Measurements from ENCODE around the gene MTERF4. TPM values are rescaled to one million over a fixed set of nuclear protein-coding genes. Genes with fewer than 3 reads are reported as not detected.

Gene MTERF4
- total and polyA plus RNA-seq, 2 of the 13 experiments (the other 11 are each of a cell fraction or from before 2014, with no cell fraction given): 50.5 to 59.8 TPM

- TF ChIP-seq, protein P1, sequence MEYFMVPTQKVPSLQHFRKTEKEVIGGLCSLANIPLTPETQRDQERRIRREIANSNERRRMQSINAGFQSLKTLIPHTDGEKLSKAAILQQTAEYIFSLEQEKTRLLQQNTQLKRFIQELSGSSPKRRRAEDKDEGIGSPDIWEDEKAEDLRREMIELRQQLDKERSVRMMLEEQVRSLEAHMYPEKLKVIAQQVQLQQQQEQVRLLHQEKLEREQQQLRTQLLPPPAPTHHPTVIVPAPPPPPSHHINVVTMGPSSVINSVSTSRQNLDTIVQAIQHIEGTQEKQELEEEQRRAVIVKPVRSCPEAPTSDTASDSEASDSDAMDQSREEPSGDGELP (IDR thresholded peaks at IDR 0.05; ENCODE audit: borderline replicate concordance, low read depth): peak; percentile 17; the same call in 1 of the 2 replicates
- TF ChIP-seq PITX1 (CRISPR knock-in tag; IDR thresholded peaks at IDR 0.05): no peak; the same call in 1 of the 2 replicates
- TF ChIP-seq ZNF788 (CRISPR knock-in tag; IDR thresholded peaks at IDR 0.05; ENCODE audit: borderline replicate concordance): peak; percentile 14; the same call in 1 of the 2 replicates
- no peak for TF ChIP-seq CAMTA2 (CRISPR knock-in tag; IDR thresholded peaks at IDR 0.05; ENCODE audit: borderline replicate concordance)
- TF ChIP-seq NR2F2 (IDR thresholded peaks at IDR 0.05; ENCODE audit: borderline replicate concordance, low read depth): no peak
- TF ChIP-seq RBFOX2 (IDR thresholded peaks at IDR 0.05; ENCODE audit: low read depth, low read length): no peak
- TF ChIP-seq SP140L (CRISPR knock-in tag; IDR thresholded peaks at IDR 0.05; ENCODE audit: borderline replicate concordance): no peak
- TF ChIP-seq ZNF768 (CRISPR knock-in tag; IDR thresholded peaks at IDR 0.05): no peak
- TF ChIP-seq ZNF724P (CRISPR knock-in tag; IDR thresholded peaks at IDR 0.05; ENCODE audit: borderline replicate concordance): no peak
- TF ChIP-seq, protein P2, sequence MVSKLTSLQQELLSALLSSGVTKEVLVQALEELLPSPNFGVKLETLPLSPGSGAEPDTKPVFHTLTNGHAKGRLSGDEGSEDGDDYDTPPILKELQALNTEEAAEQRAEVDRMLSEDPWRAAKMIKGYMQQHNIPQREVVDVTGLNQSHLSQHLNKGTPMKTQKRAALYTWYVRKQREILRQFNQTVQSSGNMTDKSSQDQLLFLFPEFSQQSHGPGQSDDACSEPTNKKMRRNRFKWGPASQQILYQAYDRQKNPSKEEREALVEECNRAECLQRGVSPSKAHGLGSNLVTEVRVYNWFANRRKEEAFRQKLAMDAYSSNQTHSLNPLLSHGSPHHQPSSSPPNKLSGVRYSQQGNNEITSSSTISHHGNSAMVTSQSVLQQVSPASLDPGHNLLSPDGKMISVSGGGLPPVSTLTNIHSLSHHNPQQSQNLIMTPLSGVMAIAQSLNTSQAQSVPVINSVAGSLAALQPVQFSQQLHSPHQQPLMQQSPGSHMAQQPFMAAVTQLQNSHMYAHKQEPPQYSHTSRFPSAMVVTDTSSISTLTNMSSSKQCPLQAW (CRISPR knock-in tag; IDR thresholded peaks at IDR 0.05): peak; percentile 47; the same call in 1 of the 2 replicates
- no peak for TF ChIP-seq XBP1 (CRISPR knock-in tag; IDR thresholded peaks at IDR 0.05)
- TF ChIP-seq PHF5A (CRISPR knock-in tag; IDR thresholded peaks at IDR 0.05; ENCODE audit: low read depth, unreplicated experiment): no peak
- TF ChIP-seq ZNF556 (CRISPR knock-in tag; IDR thresholded peaks at IDR 0.05; ENCODE audit: borderline replicate concordance): no peak
- TF ChIP-seq ZNF224 (CRISPR knock-in tag; IDR thresholded peaks at IDR 0.05): 0 out of 2 replicates have a peak, but pooled peaks have one; percentile 47
- peak; percentile 15; the same call in 1 of the 2 replicates for TF ChIP-seq MXD3 (CRISPR knock-in tag; IDR thresholded peaks at IDR 0.05)
- no peak for TF ChIP-seq ZNF441 (CRISPR knock-in tag; IDR thresholded peaks at IDR 0.05; ENCODE audit: borderline replicate concordance)
- no peak; the same call in 1 of the 2 replicates for TF ChIP-seq ZNF776 (CRISPR knock-in tag; IDR thresholded peaks at IDR 0.05)
- TF ChIP-seq ZNF235 (CRISPR knock-in tag; IDR thresholded peaks at IDR 0.05; ENCODE audit: borderline replicate concordance): 0 out of 2 replicates have a peak, but pooled peaks have one; percentile 10
- TF ChIP-seq ZNF468 (CRISPR knock-in tag; IDR thresholded peaks at IDR 0.05): no peak
- TF ChIP-seq, protein P3, sequence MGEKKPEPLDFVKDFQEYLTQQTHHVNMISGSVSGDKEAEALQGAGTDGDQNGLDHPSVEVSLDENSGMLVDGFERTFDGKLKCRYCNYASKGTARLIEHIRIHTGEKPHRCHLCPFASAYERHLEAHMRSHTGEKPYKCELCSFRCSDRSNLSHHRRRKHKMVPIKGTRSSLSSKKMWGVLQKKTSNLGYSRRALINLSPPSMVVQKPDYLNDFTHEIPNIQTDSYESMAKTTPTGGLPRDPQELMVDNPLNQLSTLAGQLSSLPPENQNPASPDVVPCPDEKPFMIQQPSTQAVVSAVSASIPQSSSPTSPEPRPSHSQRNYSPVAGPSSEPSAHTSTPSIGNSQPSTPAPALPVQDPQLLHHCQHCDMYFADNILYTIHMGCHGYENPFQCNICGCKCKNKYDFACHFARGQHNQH (CRISPR knock-in tag; IDR thresholded peaks at IDR 0.05): no peak; the same call in 1 of the 2 replicates
- TF ChIP-seq MEIS1 (CRISPR knock-in tag; IDR thresholded peaks at IDR 0.05; ENCODE audit: borderline replicate concordance): 0 out of 2 replicates have a peak, but pooled peaks have one; percentile 11
- no peak for TF ChIP-seq ZNF614 (CRISPR knock-in tag; IDR thresholded peaks at IDR 0.05; ENCODE audit: borderline replicate concordance)
- TF ChIP-seq ZSCAN21 (CRISPR knock-in tag; IDR thresholded peaks at IDR 0.05; ENCODE audit: borderline replicate concordance): no peak
- no peak for TF ChIP-seq ARNTL (CRISPR knock-in tag; IDR thresholded peaks at IDR 0.05)
- no peak for TF ChIP-seq ZNF280B (CRISPR knock-in tag; IDR thresholded peaks at IDR 0.05; ENCODE audit: borderline replicate concordance)
- TF ChIP-seq ZSCAN12 (CRISPR knock-in tag; IDR thresholded peaks at IDR 0.05): 0 out of 2 replicates have a peak, but pooled peaks have one; percentile 40
- no peak for TF ChIP-seq SUZ12 (IDR thresholded peaks at IDR 0.05; ENCODE audit: low read depth, low read length)
These were observed 47.5 kb upstream of the MTERF4 start (continued) for GRCh38 chr2:241149675-241149924.
